NCI-H82 treated with DMSO at 0.1 percent for 48 hours (cell line): Measurements from ENCODE around the gene DCUN1D4.

ENCODE experiments used
- DNase-seq: peaks from one replicate; lab custom pipeline; 2025; ENCODE audit not compliant: unreplicated experiment; lab: John Stamatoyannopoulos, UW

The DCUN1D4 gene

DNA sequence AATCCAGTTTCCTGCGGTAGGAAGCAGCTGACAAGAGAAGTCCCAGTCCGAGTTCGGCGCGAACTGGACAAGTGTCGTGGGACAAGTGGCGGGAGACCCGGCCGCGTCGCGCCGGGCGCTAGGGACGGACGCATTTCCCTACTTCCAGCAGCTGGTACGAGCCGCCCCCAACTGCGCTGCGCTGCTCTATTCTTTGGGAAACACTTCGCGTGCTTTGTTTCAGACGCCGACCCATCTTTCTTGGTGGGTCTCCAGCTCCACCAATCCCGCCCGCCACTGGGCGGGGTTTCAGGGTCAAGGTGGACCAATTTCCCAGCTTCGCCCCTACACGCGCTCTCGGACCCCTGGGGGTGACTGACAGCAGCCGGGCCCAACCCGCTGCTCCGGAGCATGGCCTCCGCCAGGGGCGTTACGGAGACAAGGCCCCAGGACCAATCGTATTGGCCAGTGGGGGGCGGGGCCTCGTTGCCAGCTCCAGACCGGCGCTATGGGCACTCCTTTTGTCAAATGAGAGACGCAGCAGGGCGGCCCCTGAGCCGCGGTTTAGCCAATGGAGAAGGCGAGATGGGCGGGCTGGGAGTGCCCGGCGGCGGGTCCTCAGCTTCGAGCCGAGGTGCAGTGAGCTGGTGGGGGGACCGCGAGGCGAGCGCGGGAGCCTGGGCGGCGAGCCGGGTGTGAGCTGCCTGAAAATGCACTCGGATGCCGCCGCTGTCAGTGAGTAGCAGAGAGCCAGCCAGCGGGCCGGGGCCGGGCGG lies at the start of gene DCUN1D4:
TSS of gene DCUN1D4 (plus strand) at position 600 of the 755 bp plus-strand sequence. CDS start at position 690, 90 bp downstream.
- peak; percentile 91 for DNase-seq

- no peak for DNase-seq
These were observed 22.3 kb upstream of the DCUN1D4 start for GRCh38 chr4:51820443-51821234.

- no peak for DNase-seq
These were observed 17.6 kb upstream of the DCUN1D4 start for GRCh38 chr4:51825341-51825740.

DNA sequence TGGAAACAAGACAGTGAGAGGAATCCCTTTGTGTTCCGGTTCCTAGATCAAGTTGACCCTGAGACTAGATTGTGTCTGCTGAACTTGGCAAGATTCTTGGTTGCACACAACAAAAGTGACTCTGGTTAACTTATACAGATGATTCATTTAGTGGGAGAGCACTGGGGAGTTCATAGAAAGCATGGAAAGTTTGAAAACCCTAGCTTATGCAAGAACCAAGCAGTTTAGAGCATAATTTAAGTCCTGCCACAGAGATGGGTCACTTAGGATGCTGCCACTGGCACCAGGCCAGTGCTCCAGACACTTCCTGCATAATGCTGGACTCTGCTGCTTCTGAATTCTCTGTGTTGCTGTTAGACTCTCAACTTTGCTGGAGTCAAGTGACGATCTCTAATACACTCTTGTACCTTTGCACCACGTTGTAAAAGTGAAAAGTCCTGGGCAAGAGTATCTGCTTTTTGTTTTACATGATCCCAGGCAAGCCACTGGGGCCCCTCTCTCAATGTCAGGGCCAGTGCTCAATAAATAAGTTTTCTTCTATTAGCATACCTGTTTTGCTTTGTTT lies 12.7 kb upstream of the DCUN1D4 start:
- DNase-seq = no peak

DNA sequence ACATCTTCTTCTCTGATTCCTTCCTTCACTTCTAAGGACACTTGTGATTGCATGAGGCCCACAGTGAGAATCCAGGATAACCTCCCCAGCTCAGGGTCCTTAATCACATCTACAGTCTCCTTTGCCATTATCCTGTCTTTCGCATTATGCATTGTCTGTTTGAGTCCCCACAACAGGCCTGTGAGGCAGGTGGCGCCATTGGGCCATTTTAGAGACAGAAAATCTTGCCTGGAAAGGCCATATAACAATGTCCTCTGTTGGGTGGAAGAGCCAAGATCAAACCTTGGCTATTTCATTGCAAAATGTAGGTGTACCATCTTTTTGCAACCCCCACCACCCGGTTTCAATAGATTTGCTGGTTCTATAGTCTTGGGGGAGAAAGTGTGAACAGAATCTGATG lies 11.8 kb upstream of the DCUN1D4 start:
- DNase-seq = no peak

DNA sequence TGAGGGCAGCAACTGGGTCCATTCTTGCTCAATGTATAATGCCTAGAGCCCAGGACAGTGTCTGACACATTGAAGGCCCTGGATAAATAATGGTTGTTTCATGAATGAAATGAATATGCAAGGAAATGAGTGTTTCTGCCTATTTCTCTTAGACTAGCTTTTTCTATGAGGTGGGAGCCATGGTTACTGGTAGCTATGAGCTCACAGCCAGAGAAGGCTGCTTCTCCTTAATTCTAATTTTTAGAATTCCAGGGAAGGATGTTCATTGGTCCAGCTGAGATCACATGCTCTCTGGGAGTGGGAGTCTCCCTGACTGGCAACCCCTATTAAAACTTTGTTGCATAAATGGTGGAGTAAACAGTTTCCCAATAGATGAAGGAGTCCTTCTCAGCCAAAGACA lies 9.7 kb upstream of the DCUN1D4 start:
- DNase-seq = no peak

DNA sequence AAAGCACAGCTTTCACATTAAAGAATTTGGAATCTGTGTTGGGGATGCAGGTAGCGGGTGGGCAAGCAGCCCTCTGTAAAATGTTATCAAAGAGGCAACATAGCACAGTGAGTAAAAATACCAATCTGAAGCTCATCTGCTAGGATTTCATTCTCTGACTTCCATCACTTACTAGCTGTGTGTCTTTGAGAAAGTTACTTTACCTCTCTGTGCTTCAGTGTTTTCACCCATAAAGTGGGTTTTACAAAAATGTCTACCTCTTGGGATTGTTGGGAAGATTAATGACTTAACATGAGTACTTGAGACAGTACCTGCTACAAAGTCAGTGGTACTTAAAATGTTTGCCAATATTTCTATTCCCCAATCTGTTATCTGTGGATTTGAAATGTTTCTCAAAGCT lies 7.9 kb upstream of the DCUN1D4 start:
- DNase-seq = no peak

DNA sequence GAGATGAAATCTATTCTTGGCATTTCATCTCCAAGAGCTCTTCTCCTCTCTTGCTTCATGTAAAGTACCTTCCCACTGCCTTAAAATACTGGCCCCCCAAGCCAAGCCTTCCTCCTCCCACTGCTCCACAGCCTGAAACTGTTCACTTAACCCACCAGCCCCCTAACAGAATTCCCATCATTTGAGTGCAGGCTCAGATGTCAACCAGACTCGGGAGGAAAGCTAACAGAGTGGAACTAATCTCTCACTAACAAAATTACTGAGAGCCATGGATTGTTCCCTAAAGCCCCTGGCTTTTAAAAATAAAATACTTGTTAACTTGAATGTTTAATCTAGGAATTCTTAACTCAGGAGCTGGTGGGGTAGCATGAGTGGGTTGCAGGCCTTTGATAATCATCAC lies 7.1 kb upstream of the DCUN1D4 start:
- DNase-seq = peak; percentile 30

- no peak for DNase-seq
These were observed 6.4 kb upstream of the DCUN1D4 start for GRCh38 chr4:51836549-51836948.

GRCh38 chr4:51840781-51841180 lies 2.2 kb upstream of the DCUN1D4 start:
- no peak for DNase-seq

DNA sequence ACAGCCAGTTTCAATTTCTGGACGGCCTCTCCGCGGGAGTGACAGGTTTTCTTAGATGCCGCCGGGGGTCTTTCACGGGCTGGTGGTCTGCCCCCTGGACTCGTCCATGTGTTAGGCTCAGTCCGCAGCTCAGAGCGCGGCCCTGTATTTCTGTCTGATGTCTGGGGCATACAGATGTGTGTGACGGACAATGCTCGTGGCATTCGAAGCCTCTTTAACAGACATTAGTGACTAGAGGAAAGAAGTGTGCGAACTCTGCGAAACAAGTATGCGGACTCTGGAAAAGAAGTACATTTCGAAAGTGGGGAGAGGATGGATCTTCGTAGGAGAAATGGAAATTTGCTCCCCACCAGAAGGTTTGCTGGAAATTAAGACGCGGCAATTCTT lies 793 bp upstream of the DCUN1D4 start:
- DNase-seq = peak; percentile 22

- DNase-seq = no peak
These were observed 578 bp downstream of the DCUN1D4 start for GRCh38 chr4:51843309-51844152.

DNA sequence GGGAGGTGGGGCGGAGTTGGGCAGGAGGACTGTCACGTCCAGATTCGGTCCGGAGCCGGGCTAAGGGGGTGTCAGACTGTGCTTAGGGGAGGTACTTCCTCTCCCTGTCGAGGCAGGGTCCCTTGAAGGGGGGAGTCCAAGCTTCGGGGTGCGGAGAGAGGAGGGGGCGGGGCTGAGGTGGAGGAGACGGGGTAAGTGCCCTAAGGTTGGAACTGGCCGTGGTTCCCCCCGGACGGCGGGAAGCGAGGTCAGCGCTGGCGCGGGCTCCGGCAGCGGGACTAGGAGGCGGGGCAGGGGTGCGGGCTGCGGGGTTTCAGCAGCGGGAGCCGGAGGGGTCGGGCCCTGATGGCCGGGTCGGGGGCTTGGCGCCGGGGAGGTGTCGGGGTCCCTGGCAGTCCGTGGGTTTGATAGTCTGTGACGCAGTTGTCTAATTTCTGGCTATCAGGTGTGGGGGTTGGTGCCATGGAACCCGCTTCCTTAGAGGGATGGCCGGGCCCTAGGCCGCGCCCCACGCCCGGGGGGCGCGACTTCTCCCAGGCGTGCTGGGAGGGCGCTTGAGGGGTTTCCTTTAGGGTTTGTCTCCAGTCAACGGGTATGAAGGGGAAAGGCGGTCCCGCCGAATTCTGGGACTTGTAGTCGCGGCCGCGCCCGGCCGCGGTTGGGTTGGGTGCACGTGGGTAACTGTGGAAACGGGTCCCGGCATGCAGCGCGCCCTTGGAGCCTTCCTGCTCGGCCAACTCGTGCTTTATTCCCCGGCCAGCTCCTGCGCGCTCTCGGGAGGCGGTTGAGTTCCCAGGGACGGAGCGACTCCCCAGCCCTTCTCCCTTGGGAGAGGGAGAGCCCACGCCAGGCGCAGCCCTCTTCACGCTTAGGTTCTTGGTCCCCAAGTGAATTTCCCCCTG lies 1.5 kb downstream of the DCUN1D4 start:
- peak; percentile 81 for DNase-seq

DNA sequence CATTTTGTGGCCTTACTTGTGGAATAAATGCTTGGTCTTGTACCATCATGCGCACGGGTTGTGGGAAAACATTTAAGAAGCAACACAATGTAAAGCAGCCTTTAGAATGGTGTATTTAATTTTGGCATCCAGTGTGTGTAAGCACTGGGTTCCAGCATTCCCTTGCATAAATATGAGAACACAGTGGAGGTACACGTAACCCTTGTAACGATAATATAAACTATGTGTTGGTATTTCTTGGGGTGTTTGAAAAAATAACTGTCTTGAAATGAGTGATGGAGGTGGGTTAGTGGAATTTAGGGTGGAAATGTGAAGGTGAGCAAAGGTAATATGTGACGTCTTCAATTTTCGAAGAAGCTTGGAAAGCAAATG lies 2.1 kb downstream of the DCUN1D4 start:
- DNase-seq = no peak

DNA sequence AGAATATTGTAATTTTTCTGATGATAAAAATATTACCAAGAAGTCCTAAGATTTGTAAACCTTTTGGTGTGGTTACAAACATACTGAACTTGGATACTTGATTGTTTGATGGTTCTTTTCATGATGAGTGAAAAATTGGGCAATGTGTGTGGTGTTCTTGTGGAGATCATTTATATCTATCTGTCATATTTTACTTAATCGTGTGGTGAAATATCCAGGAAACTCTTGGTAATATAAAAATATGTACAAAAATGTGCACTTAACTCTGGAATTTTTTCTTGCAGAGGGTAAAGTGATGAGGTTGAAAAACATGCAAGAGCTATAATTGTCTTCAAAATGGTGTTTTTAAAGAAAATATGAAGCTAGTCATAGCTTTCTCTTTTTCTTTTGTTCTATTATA lies 2.8 kb downstream of the DCUN1D4 start:
- no peak for DNase-seq

GRCh38 chr4:51849430-51849829 lies 6.5 kb downstream of the DCUN1D4 start:
- DNase-seq = no peak

GRCh38 chr4:51850294-51850693 lies 7.3 kb downstream of the DCUN1D4 start:
- DNase-seq = no peak

GRCh38 chr4:51851090-51851936 lies 8.4 kb downstream of the DCUN1D4 start:
- no peak for DNase-seq

GRCh38 chr4:51851937-51852290 lies 9.0 kb downstream of the DCUN1D4 start:
- DNase-seq = no peak
